NCI-H1417 treated with DMSO at 0.1 percent for 48 hours (cell line): ENCODE data around the gene FASN.

Source experiments
- DNase-seq: peaks from one replicate; lab custom pipeline; 2025; lab: John Stamatoyannopoulos, UW

FASN gene

GRCh38 chr17:82076785-82077591, 21.0 kb downstream of the FASN start:
- no peak for DNase-seq

- DNase-seq = no peak
Observed at GRCh38 chr17:82076018-82076784, 21.8 kb downstream of the FASN start.

GRCh38 chr17:82073446-82073845, 24.6 kb downstream of the FASN start:
- no peak for DNase-seq

- DNase-seq = no peak
Observed at GRCh38 chr17:82072827-82073226, 25.2 kb downstream of the FASN start.

- no peak for DNase-seq
Observed at GRCh38 chr17:82070611-82071010, 27.4 kb downstream of the FASN start.

- DNase-seq = no peak
Observed at GRCh38 chr17:82065638-82066303, 32.3 kb downstream of the FASN start, which contains the start of gene DUS1L. Gene DUS1L (minus strand): TSS chr17:82065804. CDS start chr17:82065059, 745 bp downstream.

- no peak for DNase-seq
Observed at GRCh38 chr17:82065193-82065637, 32.8 kb downstream of the FASN start.

- no peak for DNase-seq
Observed at GRCh38 chr17:82064433-82065192, 33.4 kb downstream of the FASN start.

- DNase-seq = no peak
Observed at GRCh38 chr17:82063424-82064415, 34.3 kb downstream of the FASN start.

- no peak for DNase-seq
Observed at GRCh38 chr17:82062984-82063368, 35.1 kb downstream of the FASN start.

GRCh38 chr17:82062076-82062983, 35.7 kb downstream of the FASN start:
- DNase-seq = no peak

- DNase-seq = no peak
Observed at GRCh38 chr17:82061047-82061925, 36.8 kb downstream of the FASN start.

GRCh38 chr17:82060614-82061013, 37.4 kb downstream of the FASN start:
- no peak for DNase-seq

- DNase-seq = no peak
Observed at GRCh38 chr17:82060001-82060380, 38.0 kb downstream of the FASN start.

GRCh38 chr17:82059272-82060000, 38.6 kb downstream of the FASN start:
- DNase-seq = no peak

- no peak for DNase-seq
Observed at GRCh38 chr17:82058855-82059249, 39.2 kb downstream of the FASN start.

- DNase-seq = no peak
Observed at GRCh38 chr17:82058230-82058854, 39.7 kb downstream of the FASN start.
